K562 (cell line): Measurements from ENCODE around the gene ALAS2. TPM values are rescaled to one million over a fixed set of nuclear protein-coding genes. Genes with fewer than 3 reads are reported as not detected.

ENCODE experiments used
- ATAC-seq: fragments of 200-7000 bp; cut with Tn5 transposase; 3 replicates; pipeline ENCODE4 v1.9.1; 2020; ENCODE audit warnings: moderate library complexity
- BruUV-seq: library from RNA; stranded (reverse); fragments of 400-500 nt; replicated peaks from 2 replicates; lab custom pipeline; 2021; lab: Mats Ljungman, UMichigan
- CTCF ChIA-PET: fragments of 300-600 bp; formaldehyde crosslinking; extraction: SDS; loops from one replicate; lab custom pipeline; 2021; ENCODE audit warnings: low intra/inter-chr PET ratio; lab: Yijun Ruan, JAX
- POLR2A ChIA-PET: fragments of 300-600, 350-650 bp; sonication (Branson Sonifier 250); formaldehyde crosslinking; extraction: SDS; loops from one replicate; lab custom pipeline; 2021; ENCODE audit warnings: antibody characterized with exemption, inconsistent platforms; lab: Yijun Ruan, JAX
- DNase-seq, 4 experiments: peaks; one replicate each; pipeline versions ENCODE4 v3.0.0 to v3.0.0-alpha.2; 2011 to 2018; ENCODE audit warnings: low spot score in 3 of 4, mixed read lengths in 3 of 4; ENCODE audit errors: extremely low read depth in 1 of 4
- FAIRE-seq: peaks from 2 replicates; lab custom pipeline; 2011; peaks lifted over from hg19 to GRCh38; lab: Jason Lieb, UNC
- H2AFZ ChIP-seq: 2 replicates; pipeline ENCODE4 v1.6.0; 2011; ENCODE audit warnings: low read depth, low read length, control low read depth, inconsistent platforms
- H3K27ac ChIP-seq: fragments of 200-600 bp; 3 replicates; pipeline ENCODE4 v1.8.0; 2011; ENCODE audit warnings: low read depth, mild to moderate bottlenecking, control low read depth, inconsistent platforms, low read length, moderate library complexity, mixed read lengths; ENCODE audit errors: extremely low read depth
- H3K27me3 ChIP-seq, 2 experiments: fragments of 300-600 bp in 1 of 2; 2 replicates in 1 of 2; 3 replicates in 1 of 2; pipeline versions ENCODE4 v1.6.0 to v1.8.0; 2011; ENCODE audit warnings: inconsistent platforms in 2 of 2, low read length in 2 of 2, mild to moderate bottlenecking in 1 of 2, mixed read lengths in 1 of 2, moderate library complexity in 1 of 2; ENCODE audit not compliant: control insufficient read depth in 2 of 2, insufficient read depth in 2 of 2
- H3K36me3 ChIP-seq: fragments of 300-600 bp; 3 replicates; pipeline ENCODE4 v1.8.0; 2011; ENCODE audit warnings: mild to moderate bottlenecking, low read length, inconsistent platforms; ENCODE audit not compliant: control insufficient read depth, insufficient read depth
- H3K4me1 ChIP-seq, 2 experiments: fragments of 200-600 bp in 1 of 2; replicated peaks in 1 of 2; 2 replicates in 1 of 2; 3 replicates in 1 of 2; pipeline versions ENCODE4 v1.5.1 to v1.8.0; 2011; ENCODE audit warnings: inconsistent platforms in 2 of 2, low read length in 2 of 2, mild to moderate bottlenecking in 1 of 2, mixed read lengths in 1 of 2, moderate library complexity in 1 of 2; ENCODE audit not compliant: control insufficient read depth in 2 of 2, insufficient read depth in 2 of 2
- H3K4me2 ChIP-seq: 2 replicates; pipeline ENCODE4 v1.6.1; 2011; ENCODE audit warnings: low read length, control low read depth, inconsistent platforms, mixed read lengths; ENCODE audit not compliant: insufficient read depth
- H3K4me3 ChIP-seq: fragments of 200-600 bp; sonication (generic), shearing (Covaris generic); 2 replicates; pipeline ENCODE4 v1.5.1; 2016; ENCODE audit warnings: control low read depth, inconsistent platforms
- H3K79me2 ChIP-seq: fragments of 200-600 bp; 3 replicates; pipeline ENCODE4 v1.8.0; 2011; ENCODE audit warnings: low read length, inconsistent platforms; ENCODE audit not compliant: control insufficient read depth, insufficient read depth
- H3K9ac ChIP-seq, 2 experiments: 2 replicates each; pipeline versions ENCODE4 v1.6.0 to v1.6.1; 2011; ENCODE audit warnings: low read depth in 2 of 2, low read length in 2 of 2, control low read depth in 1 of 2, inconsistent platforms in 1 of 2, mild to moderate bottlenecking in 1 of 2, mixed read lengths in 1 of 2; ENCODE audit not compliant: insufficient read depth in 1 of 2
- H3K9me1 ChIP-seq: one replicate; pipeline ENCODE4 v1.6.0; 2011; ENCODE audit warnings: inconsistent platforms, mild to moderate bottlenecking, low read length, moderate library complexity; ENCODE audit not compliant: control insufficient read depth, insufficient read depth
- H3K9me3 ChIP-seq: replicated peaks from 2 replicates; pipeline ENCODE4 v1.5.1; 2011; ENCODE audit warnings: low read depth, low read length, inconsistent platforms; ENCODE audit not compliant: control insufficient read depth, insufficient read depth
- H4K20me1 ChIP-seq: replicated peaks from 2 replicates; pipeline ENCODE4 v1.6.1; 2011; ENCODE audit warnings: low read length, inconsistent platforms, mixed read lengths; ENCODE audit not compliant: control insufficient read depth, insufficient read depth
- ADNP ChIP-seq: fragments of 200-800 bp; sonication (Bioruptor generic); IDR thresholded peaks from 2 replicates; pipeline ENCODE4 v1.6.1; 2016; ENCODE audit warnings: missing genetic modification characterization, missing compliant biosample characterization
- C11orf30 ChIP-seq: fragments of 450-650 bp; IDR thresholded peaks from 2 replicates; pipeline ENCODE4 v1.6.1; 2016; ENCODE audit warnings: low read depth, mild to moderate bottlenecking
- CREM ChIP-seq: IDR thresholded peaks from 2 replicates; pipeline ENCODE4 v1.6.1; 2014; ENCODE audit warnings: antibody characterized with exemption, low read depth
- EWSR1 ChIP-seq: fragments of 450-650 bp; IDR thresholded peaks from 2 replicates; pipeline ENCODE4 v1.6.1; 2018; ENCODE audit warnings: borderline replicate concordance, mild to moderate bottlenecking, low read depth, moderate library complexity; ENCODE audit not compliant: partially characterized antibody
- GATA2 ChIP-seq: sonication (generic); formaldehyde crosslinking; IDR thresholded peaks from 2 replicates; pipeline ENCODE4 v1.4.0; 2020; ENCODE audit warnings: mild to moderate bottlenecking, missing genetic modification reagents
- MAFF ChIP-seq: IDR thresholded peaks from 2 replicates; pipeline ENCODE4 v1.6.1; 2012; ENCODE audit warnings: low read length, improper control_type of control experiment
- MAFK ChIP-seq: IDR thresholded peaks from 2 replicates; pipeline ENCODE4 v1.6.1; 2011; ENCODE audit warnings: low read length, improper control_type of control experiment
- ZNF316 ChIP-seq: fragments of 450-650 bp; IDR thresholded peaks from 2 replicates; pipeline ENCODE4 v1.6.1; 2016
- in situ Hi-C: fragments of 300-500 bp; cut with MboI; formaldehyde crosslinking; loops from 4 replicates; pipeline ENCODE4 v1.15.0; 2018; ENCODE audit warnings: inconsistent platforms, mixed read lengths
- intact Hi-C: fragments of 100-400 bp; cut with micrococcal nuclease; formaldehyde crosslinking; loops from 2 replicates; pipeline ENCODE4 v1.14.2; 2022
- polyA plus RNA-seq, 8 experiments: library from polyadenylated mRNA; depleted of rRNA in 4 of 8; stranded (reverse) in 5 of 8; unstranded in 3 of 8; fragments of >200 nt; fragmentation: Nextera tagmentation in 2 of 8; fragmentation: Illumina TruSeq in 1 of 8; extraction: Ambion mirVana in 2 of 8; extraction: Trizol in 1 of 8; gene quantifications; 2 replicates each; pipeline versions ENCODE4 v1.2.1 to v1.2.3, GENCODE V29; 2011 to 2014; ENCODE audit warnings: inconsistent platforms in 1 of 8, missing spikeins in 1 of 8
- total RNA-seq, 7 experiments: library from RNA; depleted of rRNA in 6 of 7; stranded (reverse); fragments of >200 nt in 6 of 7; fragmentation: Illumina TruSeq in 2 of 7; extraction: Trizol in 2 of 7; gene quantifications; 2 replicates each; pipeline versions ENCODE4 v1.2.1 to v1.2.3, GENCODE V29; 2011 to 2021; ENCODE audit warnings: low replicate concordance in 1 of 7
- TF ChIP-seq, protein P1 (sequence below): IDR thresholded peaks from 2 replicates; pipeline ENCODE4 v1.6.1; 2012; ENCODE audit warnings: low read depth, low read length, improper control_type of control experiment, borderline replicate concordance
- TF ChIP-seq, protein P2 (sequence below): fragments of 450-650 bp; conservative IDR thresholded peaks from 2 replicates; pipeline ENCODE4 v1.6.1; 2016; ENCODE audit warnings: missing genetic modification characterization, low read depth, mild to moderate bottlenecking, control low read depth, missing compliant biosample characterization

ALAS2 gene
- total and polyA plus RNA-seq, 9 of the 15 experiments (the other 6 are each of a cell fraction or from before 2014, with no cell fraction given) = 14.6 to 101 (median 33.4) TPM

DNA sequence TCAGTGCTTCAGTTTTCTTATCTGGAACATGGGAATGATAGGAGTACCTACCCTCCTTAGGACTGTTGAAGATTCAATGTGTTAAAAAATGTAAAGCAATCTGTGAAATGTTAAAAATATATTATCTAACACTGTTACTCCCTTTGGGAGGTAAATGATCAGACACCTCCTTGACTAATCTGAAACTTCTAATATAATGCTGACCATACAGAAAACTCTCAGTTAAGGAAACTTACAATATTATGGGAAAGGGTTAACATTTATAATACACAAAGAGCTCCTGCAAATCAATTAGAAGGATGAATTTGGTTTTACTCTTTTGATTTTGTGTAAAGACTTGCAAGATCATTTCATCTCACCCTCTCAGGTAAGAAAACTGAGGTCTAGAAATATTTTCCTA, 35.2 kb downstream of the ALAS2 start:
- ATAC-seq (no peak), DNase-seq (no peak), FAIRE-seq (no peak)
- 0 out of 5 replicates have a peak, but pooled peaks cover 0 to 5% of the 10 kb centered on the region in 2 experiments for H3K27me3 ChIP-seq
- no peak overlapping the region for H3K4me3 ChIP-seq
- no peaks in the 10 kb centered on the region for H3K9me1 ChIP-seq
- intact Hi-C loops (no loop called here), in situ Hi-C loops (no loop called here)
- H2AFZ ChIP-seq = no peak overlapping the region
- H3K4me1 ChIP-seq = peaks cover 0 to 24% of the 10 kb centered on the region in 2 experiments; a peak in 2 of 5 replicates
- H3K36me3 ChIP-seq = no peaks in the 10 kb centered on the region
- no peak overlapping the region for H3K27ac ChIP-seq
- no TSS peak for BruUV-seq
- ChIA-PET POLR2A (no interaction called here), CTCF (no interaction called here)
- H3K79me2 ChIP-seq = peaks cover 4% of the 10 kb centered on the region
- H4K20me1 ChIP-seq = no peaks in the 10 kb centered on the region
- H3K4me2 ChIP-seq = no peak overlapping the region
- no peaks in the 10 kb centered on the region for H3K9me3 ChIP-seq
- TF ChIP-seq GATA2 (CRISPR knock-in tag) (no peak), C11orf30 (peak; percentile 56), ADNP (tag) (no peak), ZNF316 (peak; percentile 84), EWSR1 (no peak), CREM (no peak), MAFF (peak; percentile 38), MAFK (peak; percentile 16; the same call in 1 of the 2 replicates)
- TF ChIP-seq, protein P1, sequence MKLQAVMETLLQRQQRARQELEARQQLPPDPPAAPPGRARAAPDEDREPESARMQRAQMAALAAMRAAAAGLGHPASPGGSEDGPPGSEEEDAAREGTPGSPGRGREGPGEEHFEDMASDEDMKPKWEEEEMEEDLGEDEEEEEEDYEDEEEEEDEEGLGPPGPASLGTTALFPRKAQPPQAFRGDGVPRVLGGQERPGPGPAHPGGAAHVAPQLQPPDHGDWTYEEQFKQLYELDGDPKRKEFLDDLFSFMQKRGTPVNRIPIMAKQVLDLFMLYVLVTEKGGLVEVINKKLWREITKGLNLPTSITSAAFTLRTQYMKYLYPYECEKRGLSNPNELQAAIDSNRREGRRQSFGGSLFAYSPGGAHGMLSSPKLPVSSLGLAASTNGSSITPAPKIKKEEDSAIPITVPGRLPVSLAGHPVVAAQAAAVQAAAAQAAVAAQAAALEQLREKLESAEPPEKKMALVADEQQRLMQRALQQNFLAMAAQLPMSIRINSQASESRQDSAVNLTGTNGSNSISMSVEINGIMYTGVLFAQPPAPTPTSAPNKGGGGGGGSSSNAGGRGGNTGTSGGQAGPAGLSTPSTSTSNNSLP = no peak
- TF ChIP-seq, protein P2, sequence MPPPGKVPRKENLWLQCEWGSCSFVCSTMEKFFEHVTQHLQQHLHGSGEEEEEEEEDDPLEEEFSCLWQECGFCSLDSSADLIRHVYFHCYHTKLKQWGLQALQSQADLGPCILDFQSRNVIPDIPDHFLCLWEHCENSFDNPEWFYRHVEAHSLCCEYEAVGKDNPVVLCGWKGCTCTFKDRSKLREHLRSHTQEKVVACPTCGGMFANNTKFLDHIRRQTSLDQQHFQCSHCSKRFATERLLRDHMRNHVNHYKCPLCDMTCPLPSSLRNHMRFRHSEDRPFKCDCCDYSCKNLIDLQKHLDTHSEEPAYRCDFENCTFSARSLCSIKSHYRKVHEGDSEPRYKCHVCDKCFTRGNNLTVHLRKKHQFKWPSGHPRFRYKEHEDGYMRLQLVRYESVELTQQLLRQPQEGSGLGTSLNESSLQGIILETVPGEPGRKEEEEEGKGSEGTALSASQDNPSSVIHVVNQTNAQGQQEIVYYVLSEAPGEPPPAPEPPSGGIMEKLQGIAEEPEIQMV (tag) = no peak
- no peak overlapping the region for H3K9ac ChIP-seq
